Stimulated activated CD4-positive, alpha-beta T cell treated with anti-CD3 and anti-CD28 coated beads, Interleukin-4, amount 100 ng/mL, for 4 hours (primary cell): ENCODE results near the gene NADK2.
"Not testable (repeated sequence)": the region's sequence is repeated elsewhere in the genome, so short reads cannot be mapped to it uniquely, and the experiment has no call there.

Experiments
- DNase-seq, 2 experiments: peaks; one replicate each; pipeline ENCODE4 v3.0.0-alpha.2; 2020

Gene NADK2

GRCh38 chr5:36205329-36205728 is 36.4 kb downstream of the NADK2 start:
- DNase-seq = no peak

DNA sequence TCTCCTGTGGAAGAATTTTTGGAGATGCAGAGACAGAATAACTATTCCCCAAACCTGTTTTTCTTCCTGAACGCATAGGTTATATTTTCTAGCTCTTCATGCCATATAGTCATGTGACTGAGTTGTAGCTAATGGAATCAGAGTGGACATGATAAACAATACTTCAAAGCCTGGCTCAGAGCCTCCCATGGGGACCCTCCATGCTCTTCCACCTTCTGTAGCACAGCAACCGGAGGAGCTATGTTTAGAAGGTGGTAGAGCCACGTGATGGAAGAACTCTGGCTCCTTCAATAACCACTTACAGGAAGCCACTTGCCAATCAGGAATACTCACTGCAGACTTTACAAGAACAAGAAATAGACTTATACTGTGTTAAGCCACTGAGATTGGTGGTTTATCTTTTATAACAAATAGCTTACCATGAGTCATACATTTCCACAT is 39.2 kb downstream of the NADK2 start:
- DNase-seq = no peak

DNA sequence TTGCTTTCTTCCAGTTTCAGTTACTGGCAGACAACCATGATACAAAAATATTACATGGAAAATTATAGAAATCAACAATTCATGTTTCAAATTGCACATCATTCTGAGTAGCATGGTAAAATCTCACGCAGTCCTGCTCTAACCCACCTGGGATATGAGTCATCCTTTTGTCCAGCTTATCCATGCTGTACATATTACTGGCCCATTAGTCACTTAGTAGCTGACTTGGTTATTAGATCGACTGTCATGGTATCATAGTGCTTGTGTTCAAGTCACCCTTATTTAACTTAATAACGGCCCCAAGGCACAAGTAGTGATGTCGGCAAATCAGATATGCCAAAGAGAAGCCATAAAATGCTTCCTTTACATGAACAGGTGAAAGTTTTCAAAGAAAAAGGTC is 41.2 kb downstream of the NADK2 start:
- no peak for DNase-seq

DNA sequence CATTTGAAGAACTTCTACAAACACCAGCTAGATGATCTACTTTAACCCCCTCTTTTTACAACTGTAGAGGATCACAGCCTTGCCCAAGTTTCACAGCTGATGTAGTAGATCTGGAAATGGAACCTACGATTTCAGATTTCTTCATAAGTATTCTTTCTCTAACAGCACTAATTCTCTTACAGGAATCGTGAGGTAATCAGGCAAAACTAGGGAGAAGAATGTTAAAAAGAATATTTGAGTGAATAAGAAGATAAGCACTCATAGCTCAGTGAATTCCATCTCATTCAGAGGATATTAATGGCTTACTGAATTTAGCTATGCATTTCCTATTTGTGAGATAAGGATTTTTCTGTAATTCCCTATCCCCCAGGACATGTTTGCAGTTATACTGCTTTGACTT is 42.1 kb downstream of the NADK2 start:
- DNase-seq = no peak

- not testable (repeated sequence) for DNase-seq
These were observed 42.9 kb downstream of the NADK2 start for GRCh38 chr5:36198783-36199182.

GRCh38 chr5:36198281-36198680 is 43.4 kb downstream of the NADK2 start:
- DNase-seq = no peak

- DNase-seq = no peak
These were observed 48.0 kb downstream of the NADK2 start for GRCh38 chr5:36193746-36194145.

GRCh38 chr5:36184408-36184807 is 57.3 kb downstream of the NADK2 start:
- DNase-seq = not testable (repeated sequence)

DNA sequence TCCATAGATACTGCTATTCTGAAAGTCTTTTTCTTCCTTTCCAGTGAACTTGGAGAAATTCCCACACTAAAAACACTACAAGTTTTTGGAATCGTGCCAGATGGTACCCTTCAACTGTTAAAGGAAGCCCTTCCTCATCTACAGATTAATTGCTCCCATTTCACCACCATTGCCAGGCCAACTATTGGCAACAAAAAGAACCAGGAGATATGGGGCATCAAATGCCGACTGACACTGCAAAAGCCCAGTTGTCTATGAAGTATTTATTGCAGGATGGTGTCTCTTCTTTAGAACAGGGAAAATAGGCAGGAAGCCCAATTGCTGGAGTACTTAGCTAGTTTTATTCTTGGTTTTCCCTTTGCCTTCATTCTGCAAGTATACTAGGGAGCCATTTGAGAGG is 60.0 kb downstream of the NADK2 start:
- DNase-seq = no peak

DNA sequence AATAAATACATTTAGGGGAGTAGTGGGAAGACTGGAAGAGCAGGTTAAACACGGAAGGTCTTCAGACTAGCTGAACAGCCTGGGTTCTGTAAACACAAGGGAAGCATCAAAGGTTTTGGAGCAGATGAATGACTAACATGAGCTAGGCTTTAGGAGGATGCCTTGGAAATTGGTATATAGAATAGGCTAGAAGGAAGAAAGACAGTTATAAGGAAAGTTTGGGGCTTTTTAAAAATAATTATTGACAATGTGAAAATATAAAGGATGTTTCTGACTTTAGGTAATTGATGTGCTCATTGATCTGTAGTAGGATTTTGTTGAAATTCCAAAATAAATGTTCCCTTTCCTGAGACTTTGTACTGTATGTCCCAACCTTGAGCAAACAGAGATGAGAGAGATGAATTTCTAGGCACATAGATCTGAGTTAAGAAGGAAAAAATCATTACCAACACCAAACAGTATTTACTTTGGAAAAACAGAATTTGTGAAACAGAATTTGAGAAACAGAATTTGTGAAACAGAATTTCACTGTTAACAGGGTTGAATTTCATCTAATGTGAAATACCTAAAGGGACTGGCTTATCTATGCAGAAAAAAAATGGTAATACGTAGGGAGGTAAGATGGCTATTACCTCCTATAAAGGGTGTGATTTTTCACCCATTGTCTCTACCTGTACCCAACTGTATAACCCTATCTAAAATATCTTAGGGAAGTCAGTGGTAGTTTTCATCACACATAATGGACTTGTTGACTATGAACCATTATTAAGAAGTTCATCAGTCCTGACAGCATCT is 61.0 kb downstream of the NADK2 start:
- DNase-seq = no peak

DNA sequence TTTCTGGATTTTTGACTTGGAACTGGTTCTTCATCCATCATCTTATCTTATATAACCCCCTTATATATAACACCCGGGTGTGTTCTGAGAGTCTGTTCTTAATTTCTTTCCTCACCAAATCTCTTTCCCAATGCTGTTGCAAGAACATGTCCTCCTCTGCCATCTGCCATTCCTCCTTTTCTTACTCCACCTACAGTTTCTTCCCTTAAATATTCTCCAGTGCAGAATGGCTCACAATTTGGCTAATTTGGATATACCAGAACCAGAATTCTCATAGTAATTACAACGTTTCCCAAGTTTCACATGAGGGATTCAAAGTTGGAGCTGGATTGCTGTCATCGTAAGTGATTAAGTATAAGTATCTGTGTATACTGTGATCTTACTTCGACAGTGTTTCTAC is 61.8 kb downstream of the NADK2 start:
- no peak for DNase-seq

DNA sequence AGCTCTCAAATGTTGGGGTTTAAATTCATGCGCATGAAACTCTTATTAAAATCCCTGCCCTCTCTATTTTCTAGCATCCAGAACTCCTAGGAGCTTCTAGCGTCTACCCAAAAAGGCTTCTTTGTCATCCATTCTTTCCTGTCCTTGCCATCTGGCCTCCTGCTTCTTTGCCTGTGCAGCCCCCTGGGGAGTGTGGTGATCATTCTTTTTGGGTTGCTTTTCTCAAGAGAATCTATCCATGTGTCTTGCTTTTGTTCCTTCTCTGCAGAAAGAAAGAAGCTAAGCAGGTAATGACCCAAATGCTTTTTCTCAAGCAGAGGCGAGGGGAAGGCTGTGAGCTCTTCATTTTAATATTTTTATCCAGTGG is 63.2 kb downstream of the NADK2 start:
- DNase-seq = no peak

DNA sequence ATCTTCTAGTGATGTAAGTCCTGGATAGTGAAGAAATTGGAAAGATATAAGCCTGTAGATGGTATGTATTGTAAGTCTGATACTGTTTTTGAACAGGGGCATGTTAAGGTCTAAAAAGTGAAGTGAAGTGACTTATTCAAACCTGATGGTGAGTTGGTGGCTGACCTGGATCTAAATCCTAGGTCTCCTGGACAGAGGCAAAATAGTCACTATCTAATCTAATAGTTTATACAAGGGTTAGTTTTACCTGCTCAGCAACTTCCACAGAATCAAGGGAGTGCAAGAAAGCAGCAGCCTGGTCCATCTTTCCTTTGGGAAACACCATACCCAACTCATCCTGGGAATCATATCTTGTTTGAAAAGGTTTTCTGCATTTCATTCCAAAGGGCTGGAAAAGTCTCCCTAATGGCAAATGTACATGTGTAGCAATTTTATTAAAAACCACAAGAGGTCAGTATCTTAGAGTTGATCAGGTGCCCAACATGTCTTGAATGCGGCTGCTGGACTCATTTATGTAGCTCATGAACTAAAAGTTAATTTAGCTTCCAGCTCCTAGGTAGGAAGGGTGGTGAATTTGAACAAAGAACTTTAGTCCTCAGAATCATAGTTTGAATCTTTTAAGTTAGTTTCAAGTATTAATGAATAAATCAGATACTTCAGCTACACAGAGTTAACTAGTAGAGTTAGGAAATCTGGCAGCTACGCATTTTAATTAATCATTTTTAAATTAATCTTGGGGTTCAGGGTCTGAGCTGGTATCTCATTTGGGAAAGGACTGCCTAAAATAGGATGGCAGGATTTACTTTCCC is 63.8 kb downstream of the NADK2 start:
- DNase-seq = no peak

- DNase-seq = no peak
These were observed 64.6 kb downstream of the NADK2 start for GRCh38 chr5:36177154-36177553.

DNA sequence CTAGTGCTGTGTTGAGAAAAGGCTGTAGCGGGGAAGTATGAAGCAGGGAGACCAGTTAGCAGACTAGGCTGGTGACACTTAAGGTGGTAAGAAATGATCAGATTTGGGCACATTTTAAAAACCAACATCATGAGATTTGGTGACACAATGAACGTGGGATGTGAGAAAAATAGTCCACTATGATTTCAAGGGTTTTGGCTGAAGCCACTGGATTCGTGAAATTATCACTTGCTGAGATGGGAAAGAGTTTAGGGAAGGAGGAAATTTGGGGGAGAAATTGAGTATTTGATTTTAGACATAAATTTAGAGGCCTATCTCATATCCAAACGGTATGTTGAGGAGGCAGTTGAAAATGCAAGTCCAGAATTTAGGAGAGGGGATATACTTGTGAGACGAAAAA is 66.7 kb downstream of the NADK2 start:
- no peak for DNase-seq

- DNase-seq = no peak
These were observed 67.6 kb downstream of the NADK2 start for GRCh38 chr5:36174119-36174518.

DNA sequence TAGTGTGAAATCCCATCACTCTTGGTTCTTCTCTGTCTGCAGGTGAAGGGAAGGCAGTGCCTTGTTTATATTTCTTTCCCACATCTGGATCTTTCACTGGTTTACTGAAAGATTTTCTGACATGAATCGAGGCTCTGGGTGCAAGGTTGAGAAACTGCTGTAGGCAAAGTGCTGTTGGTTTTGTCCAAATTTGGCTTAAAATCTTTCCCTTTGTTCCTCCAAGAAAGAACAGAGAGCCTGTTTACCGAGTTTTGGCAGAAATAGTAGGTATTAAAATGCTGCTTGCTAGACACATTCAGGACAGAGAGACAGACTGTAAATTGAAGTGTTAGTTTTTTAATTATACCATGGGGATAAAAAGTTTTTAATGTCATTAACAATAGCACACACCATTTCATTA is 68.3 kb downstream of the NADK2 start:
- DNase-seq = no peak

GRCh38 chr5:36172599-36172998 is 69.1 kb downstream of the NADK2 start:
- no peak for DNase-seq

DNA sequence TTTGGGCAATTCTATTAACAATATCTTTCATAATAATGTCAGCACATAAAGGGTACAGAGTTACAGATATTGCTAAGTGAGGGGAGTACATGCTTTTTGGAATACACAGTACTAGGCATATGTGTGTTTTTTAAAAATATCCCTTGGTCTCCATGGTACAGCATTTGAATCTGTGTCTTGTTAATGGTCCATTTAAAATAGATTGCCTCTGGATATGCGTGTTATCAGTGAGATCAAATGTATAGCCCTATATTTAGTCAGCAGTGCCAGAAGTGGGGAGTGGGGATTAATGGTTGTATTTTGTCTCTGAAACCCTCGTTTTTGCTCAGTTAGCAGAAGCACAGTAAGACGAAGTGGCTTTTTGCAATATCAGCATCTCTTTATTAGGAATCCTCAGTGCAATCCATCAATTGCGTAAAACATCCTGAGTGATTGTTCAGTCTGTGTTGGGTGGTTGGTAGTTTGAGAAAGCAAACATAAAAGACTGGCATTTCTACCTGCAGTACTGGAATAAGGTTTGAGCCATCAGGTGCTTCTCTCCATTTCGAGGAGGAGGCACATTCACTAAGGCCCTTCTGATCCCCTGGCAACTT is 70.8 kb downstream of the NADK2 start:
- no peak for DNase-seq

DNA sequence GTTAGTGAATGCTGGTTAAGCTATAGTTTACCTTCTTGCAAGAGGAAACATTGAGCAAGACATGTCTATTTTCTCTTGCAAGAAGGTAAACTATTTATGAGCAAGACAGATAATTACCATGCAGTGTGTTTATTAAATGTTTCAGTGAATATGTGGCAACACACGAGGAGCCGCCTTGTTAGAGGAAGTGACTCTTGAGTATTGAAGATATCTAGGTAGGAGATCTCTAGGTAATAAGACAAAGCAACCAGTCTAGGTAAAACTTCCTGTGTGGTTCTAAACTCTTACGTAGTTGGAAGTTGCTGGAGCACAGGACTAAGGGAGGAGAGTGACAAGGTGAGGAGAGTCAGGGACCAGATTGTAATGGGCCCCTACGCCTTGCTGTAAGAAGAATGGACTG is 73.0 kb downstream of the NADK2 start:
- no peak for DNase-seq

DNA sequence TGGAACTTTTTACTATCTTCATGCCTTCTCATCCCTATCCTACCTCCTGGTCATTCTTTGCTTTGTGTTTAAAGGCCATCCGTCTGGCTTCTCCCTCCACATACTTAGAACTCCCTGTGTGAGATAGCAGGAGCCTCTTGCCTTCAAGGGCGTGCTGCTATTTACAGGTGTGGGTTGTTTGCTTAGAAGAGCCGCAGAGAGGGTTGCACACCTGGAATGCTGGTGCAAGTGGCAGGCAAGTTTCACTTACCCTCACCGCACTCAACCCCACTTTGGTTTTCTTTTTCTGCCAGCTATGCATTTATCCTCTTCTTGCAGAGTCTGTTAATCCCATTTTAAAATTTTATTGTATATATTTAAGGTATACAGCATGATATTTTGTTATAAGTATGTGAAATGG is 77.3 kb downstream of the NADK2 start:
- DNase-seq = no peak

- no peak for DNase-seq
These were observed 78.8 kb downstream of the NADK2 start for GRCh38 chr5:36162810-36163486.

GRCh38 chr5:36161361-36161760 is 80.4 kb downstream of the NADK2 start:
- no peak for DNase-seq
